CD1c-positive myeloid dendritic cell (primary cell): ENCODE results near the gene ITGB4.

Experiments
- DNase-seq: peaks from one replicate; pipeline ENCODE4 v3.0.0-alpha.2; 2016; ENCODE audit errors: extremely low spot score

The ITGB4 gene

DNA sequence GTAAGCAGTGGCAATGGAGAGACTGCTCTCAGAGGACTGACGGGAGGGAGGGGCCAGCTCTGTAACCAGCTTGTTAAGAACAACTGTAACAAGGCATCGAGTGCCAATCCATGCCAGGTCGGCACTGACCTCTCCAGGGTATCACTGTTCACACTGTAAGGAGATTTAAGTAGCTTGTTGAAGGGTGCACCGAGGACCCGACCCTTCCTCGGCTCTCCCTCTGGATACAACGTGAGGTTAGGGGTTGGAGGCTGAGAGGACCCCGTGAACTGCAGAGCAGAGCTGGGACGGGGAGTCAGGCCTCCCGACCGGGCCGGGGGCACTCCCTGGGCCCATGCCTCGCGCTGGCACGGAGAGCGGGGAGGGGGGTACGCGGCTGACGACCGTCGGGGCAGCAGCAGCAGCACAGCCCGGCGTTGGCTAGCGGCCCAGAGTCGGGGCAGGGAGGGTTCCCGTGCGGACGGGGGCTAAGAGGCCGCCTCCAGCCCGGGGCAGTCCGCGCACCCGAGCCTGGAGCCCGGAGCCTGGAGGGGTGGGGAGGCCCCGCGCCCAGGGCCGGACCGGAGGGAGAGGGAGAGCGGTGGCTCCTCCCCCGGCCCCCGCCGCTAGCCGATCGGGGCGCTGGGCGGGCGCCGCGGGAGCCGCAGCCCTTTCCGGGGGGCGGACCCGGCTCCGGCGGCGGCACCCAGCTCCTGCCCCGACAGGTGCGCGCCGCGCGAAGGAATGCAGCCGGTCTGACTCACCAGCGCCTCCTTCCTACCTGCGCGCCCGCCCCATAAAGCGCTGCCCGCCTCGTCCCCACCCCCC, at the start of gene ITGB4:
ITGB4 (plus strand) TSS at position 804 of the 807 bp plus-strand sequence. CDS start 3,245 bp downstream, outside the sequence.
- DNase-seq, result peak; percentile 40

DNA sequence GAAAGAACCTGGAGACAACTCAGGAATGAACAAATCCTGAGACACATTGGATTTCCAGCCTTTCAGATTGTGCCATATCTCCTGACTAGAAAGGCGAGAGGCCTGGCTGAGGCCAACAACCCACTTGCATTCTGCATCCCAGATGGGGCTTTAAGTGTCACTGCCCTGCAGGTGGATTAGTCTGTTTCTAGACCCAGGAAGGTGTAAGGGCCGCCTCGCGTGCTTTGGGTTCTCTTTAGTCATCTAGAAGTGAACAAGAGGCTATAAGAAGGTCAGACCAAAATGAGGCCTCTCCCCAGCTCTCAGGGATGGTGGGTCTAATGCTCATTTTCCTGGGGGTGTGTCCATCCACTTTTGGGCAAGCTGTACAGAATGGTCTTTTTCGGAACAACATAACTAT, 49.2 kb upstream of the ITGB4 start:
- no peak for DNase-seq

DNA sequence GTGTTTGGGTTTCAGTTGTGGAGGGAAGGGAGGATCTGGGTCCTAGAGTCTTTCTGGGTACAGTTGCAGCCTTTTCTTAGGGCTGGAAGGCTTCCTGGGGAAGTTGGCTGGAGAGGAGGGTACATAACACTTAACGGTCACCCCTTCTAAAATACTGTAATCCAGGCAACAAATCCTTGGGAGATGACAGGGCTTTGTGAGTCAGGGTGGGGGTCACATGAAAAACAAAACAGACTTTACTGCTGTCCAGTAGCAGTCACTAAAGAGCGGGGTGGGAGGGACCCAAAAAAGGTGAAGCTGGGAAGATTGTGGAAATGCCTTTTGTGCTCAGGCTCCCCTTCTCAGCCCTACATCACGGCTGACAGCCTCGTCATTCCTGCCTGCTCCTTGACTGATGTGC, 47.8 kb upstream of the ITGB4 start:
- no peak for DNase-seq

DNA sequence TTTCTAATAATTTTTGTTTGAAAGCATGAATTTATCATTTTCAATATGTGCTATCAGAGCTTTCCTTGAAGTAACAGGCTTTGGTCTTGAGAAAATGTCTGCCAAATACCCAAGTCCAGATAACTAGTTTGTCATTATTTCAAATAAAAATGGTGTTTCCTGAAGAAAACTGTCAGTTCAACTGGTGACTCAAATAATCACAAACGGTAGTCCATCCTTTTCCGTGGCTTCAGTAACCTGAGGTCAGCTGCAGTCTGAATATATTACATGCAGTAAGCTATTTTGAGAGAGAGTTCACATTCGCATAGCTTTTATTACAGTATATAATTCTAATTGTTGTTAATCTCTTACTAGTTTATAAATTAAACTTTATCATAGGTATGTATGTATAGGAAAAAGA, 44.8 kb upstream of the ITGB4 start:
- no peak for DNase-seq

DNA sequence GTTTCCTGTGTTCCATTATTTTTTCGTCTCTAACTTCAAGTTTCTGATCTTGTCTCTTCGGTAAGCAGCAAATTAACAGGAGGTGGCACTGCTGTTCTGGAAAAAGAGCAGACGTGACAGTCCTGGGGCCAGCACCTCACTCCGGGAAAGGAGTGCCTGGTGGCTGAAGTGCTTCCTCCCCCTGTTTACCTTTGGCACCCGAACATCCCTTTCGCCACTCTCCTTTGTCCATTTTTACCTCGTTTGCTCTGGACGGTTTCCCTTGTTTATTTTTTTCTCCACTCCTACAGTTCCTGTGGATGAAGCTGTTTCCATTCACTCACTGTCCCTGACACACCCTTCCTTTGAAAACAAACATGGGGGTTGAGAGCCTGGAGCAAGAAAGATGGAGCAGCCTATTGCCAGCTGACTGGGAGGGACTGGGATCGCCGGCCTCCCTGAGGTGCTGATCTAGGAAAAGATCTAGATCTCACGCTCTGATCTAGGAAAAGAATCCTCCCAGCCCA, 41.5 kb upstream of the ITGB4 start:
- no peak for DNase-seq

DNA sequence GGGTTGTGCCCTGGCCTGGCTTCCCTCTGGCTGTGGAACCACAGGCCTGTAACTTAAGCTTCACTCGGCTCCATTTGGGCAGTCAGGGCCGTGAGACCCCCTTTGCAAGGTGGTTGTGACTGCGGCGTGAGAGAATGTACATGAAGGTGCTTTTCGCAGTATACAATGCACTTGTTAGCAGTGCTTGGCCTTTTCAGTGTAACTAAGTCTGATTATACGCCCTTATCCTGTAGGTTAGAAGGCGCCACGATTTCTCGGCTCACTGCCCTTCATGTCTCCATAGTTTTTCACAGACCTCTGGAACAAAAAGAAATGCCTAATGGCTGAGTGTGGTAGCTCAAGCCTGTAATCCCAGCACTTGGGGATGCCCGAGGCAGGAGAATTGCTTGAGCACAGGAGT, 40.8 kb upstream of the ITGB4 start:
- no peak for DNase-seq

DNA sequence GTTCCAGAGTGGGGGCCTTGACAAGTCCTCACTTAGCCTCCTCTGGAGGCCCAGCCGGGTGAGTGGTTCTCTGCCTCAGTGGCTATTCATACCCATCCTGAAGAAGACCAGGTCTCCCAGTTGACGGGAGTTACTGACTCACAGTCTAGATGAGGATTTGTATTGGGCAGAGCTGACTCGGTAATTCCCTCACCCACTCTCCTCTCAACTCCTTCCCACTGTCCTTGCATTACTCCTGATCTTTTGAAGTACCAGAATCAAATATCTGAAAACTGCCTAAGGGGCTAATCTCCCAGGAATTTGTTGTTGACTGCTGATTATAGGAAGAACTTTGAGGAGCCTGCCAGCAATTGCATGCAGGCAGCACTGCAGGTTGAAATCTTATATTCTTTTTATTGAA, 40.0 kb upstream of the ITGB4 start:
- no peak for DNase-seq

DNA sequence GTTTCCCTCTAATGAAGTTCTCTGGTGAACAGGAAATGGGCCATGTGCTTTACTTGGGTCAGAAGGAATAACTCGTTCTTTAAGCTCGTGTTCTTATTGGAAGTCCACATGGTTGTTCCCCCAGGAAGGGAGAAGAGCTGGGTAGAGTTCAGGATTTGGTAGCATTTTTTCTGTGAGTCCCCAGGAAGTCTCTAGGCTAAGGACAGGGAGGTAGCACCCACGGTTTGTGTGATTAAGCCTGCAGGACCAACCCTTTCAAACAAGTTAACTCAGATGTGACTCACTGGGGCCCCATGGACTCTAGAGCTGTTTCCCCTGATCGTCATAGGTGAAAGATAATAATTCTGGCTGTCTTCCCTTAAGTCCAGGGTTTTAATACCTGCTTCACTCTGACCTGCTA, 37.7 kb upstream of the ITGB4 start:
- DNase-seq, result no peak

DNA sequence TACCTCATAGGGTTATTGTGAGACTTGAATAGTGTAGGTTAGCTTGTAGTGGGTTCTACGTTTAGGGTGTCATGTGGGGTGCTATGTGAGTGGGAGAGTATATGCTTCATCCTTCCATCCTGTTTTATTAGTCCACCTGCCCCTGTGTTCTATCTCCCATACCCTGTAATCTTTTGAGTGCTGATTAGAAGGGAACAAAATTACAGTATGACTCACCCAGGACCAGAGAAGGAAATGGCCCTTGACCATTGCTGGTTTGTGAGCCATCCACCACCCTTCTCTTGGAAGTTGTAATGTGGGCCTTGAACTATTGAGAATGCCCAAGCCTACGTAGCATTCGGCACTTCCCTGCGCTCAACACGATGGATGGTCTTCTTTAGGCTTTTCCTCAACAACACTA, 37.0 kb upstream of the ITGB4 start:
- no peak for DNase-seq

DNA sequence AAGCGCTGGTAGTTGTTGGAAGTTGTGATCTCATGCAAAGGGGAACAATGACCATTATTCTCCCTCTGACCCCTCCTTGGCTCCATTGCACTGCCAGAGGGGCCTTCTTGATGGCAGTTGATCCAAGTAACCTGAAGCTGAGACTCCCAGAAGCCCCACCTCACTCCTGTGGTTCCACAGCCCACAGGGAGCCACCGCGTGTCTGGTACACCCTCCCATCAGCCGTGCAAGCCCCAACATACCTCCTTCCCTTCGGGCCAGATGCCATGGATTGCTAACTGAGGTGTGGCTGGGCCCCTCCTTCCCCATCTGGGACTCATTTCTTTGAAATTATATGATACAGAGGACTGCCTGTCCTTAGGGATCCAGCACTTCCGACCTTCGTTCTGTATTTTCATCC, 36.3 kb upstream of the ITGB4 start:
- DNase-seq, result no peak

DNA sequence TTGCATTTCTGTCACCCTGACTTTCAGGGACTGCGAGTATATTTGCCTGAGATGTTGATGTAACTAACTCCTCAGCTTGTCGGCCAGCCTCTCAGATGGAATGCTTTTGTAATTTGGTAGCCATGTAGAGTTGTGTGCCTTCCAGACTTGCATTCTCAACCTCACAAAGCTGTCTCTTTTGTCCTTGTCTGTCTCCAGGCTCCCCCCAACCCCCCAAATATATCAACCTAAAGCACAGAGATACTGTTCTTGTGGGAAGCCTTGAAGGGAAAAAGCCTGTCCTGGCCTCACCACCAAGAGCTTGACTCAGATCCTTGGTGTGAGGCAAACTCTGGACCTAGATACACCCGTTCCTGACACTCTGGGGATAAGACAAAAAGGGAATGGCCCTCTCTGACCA, 35.8 kb upstream of the ITGB4 start:
- no peak for DNase-seq

DNA sequence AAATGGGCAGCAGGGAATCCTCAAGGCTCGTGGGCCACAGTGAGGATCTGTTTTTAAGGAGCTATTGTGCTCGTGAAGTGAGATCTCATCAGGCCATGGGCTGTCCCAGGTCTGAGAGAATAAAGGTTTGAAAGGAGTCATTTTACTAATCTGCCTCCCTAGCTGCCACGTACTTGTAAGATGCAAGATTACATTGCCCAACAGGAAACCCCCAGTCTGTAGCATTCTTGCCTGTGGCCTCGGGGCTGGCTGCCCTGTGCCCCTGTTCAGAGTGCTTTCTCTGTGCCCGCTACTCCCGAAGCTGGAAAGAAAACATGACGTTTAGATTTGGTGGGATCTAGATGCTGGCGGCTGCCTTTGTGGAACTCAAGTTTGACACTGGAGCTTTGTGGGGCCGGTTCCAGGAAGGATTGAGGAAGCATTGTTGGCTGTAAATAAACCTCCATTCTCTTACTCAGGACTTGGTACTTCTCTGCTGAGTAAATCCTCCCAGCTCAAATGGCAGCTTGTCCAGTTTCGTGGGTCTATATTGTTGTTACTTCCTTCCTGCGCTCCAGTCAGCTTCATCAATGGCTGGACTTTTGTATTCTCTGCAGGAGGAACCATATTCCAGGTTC, 32.9 kb upstream of the ITGB4 start:
- DNase-seq, result peak; percentile 68

DNA sequence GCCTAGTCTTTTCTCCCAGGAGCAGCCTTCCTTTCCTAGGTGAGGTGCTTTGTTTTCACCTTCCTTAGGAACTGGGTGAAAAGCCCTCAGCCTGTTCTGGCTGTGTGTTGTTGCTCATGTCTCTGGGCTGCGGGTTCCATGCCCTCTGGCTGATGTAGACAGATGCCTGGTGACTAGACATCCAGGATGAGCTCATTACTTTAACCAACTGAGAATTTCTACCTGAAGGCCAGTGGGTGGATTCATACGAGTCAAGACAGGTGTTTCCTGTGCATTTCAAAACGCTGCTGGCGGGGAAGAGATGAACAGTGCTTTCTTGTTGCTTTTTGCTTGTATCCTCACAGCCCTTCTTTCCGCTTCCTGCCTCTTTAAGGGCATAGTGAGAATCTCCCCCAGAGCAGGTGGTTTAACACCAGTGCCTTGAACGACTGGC, 31.8 kb upstream of the ITGB4 start:
- DNase-seq, result no peak

DNA sequence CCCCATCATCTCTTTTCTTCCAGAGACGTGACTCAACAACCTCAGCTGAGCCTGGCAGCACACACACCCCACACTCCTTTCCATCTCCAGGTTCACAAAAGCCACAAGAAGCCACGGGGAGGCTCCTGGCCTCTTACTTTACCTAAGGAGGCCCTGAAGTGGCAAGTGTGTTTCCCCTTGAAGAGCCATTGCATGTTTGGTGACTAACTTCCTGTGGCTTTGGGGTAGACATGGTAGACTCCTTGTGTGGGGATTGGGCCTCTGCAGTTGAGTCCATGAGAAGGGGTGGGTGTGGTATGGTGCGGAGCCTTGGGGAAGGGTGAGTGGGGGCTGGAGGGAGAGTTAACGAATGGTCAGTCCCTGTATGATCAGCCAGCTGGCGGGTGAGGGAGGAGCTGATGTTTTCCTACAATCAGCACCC, 29.9 kb upstream of the ITGB4 start:
- DNase-seq, result no peak

DNA sequence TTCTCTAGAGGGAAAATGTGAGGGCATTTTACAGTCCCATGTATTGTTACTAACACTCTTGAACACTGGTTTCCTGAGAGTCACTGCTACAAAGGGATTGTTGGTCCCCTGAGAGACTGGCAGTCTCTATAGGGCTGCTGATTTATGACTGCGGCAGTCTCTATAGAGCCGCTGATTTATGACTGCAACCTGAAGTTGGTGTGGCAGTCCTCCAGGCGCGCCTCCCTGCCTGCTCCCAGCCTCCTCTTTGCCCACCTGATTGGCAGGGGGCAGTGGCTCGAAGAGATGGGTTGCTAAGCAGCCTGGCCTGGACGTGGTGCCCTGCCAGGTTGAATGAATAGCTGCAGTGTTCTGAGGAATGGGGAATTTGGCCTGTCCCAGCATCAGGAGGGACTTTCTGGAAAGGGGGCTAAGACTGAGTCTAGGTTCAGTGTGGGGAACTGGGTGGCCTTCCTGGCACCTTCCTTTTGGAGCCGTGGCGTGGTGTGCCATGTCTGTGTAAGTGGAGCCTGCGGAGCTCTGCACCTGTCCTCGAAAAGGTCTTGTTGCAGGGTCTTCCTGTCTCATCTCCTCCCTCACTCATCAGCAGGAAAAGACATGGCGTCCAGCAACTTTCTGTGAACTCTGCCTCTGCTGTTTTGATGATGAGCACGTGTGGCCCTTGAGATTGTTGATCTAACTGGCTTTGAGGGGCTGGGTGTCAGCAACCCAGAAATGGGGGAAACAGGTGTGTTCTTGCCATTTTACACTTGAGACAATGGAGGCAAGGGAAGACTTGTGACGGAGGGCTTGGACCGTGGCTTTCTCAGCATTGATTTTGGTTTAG, 29.2 kb upstream of the ITGB4 start:
- no peak for DNase-seq

DNA sequence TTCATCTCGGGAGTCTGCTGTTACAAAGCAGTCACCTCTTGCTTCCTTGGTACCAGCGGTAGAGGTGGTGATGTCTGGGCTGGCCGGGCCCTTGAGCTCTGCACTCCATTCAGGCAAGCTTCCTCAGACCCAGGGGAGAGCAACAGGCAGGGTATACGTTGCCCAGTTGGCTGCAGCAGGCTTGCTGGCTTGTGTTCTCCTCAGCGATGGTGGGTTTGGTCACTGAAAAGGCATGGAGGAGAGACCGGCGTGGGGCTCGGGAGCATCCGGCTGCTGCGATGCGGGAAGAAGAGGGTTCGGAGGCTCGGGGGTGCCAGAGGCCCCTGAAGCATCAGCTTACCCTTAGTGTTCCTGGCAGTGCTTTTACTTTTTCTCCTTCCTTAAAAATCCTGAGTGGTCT, 28.3 kb upstream of the ITGB4 start:
- no peak for DNase-seq

DNA sequence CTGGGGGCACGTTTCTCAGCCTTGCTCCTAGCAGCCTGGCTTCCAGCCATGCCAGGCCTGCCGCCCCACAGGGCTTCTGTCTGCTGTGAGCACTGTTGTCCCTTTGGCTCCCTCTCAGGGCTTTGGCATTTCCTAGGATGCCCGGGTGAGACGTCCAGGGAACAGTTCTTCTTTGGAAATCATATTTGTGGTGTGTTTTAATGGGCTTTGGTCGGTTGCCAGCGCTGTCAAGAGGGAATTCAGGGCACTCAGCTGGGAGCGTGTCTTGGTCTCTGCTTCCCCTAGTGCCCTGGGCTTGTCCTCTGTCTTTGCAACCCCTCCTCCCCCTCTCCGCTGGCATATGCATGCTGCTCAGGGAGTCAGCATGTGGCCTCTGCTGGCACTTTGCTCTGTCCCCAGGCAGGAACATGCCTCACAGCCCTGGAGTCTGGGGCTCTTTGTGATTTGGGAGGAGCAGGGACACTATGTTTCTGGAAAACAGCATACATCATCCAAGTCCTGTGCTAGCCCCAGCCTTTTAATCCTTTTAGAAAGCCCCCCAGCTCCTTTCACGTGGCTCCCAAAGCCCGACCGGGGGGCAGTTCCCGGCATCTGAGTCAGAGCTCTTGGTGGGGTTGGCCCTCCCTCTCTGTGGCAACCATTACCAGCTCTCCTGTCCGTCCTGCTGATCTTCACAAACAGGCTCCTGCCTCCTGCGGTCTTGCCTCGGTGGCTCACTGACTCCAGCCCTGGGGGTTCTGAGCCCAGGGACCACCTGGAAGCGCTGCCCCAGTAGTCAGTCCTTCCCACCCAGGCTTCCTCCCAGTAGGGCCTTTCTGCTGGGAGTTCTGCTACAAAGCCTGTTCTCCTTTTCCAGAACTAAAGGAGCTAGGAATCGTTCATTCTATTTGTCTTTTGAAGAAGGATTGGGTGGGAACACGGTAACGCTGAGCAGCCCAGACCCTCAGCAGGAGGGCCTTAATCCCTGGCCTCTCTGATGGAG, 27.5 kb upstream of the ITGB4 start:
- DNase-seq, result no peak

DNA sequence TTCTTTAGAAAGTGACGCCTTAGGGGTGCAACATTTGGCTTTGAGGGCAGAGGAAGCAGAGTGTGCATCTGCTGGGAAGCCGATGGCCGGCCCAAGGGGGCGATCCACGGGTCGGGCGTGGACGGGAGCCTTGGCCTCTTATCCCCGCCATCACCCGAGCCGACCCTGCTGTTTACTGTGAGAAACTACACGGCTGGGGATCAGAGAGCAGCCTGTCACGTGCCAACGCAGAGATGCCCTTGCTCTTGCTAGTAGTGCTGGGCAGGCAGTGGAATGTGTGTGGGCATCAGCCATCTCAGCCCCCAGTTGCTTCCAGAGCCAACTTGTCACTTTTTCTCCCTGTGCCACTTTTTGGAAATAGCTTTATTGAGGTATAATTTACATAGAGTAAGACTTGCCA, 26.7 kb upstream of the ITGB4 start:
- DNase-seq, result no peak

DNA sequence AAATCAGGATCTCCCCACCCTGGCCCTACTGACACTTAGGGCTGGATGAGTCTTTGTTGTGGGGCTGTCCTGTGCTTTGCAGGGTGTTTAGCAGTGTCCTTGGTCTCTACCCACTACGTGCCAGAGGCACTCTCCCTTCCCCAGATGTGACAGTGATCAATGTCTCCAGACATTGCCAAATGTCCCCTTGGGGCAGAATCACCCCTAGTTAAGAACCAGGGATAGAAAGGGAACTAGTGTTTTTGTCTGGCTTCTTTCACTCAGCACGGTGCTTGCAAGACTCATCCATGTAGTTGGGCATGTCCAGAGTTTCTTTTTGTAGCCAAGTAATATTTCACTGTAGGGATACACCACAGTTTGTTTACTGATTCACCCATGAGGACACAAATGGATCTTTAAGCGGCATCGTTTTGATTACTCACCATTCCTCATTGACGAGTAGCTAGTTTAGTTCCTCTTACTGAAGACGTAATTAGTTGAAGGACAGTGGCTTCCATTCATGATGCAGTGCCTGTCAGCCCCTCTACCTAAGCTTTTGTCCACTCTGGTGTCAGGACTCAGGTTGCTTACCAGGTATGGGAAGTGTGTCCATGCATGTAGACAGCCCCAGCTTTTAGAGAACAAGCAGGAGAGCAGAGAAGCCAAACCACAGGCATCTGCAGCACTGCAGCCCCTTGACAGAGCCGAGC, 26.0 kb upstream of the ITGB4 start:
- no peak for DNase-seq

DNA sequence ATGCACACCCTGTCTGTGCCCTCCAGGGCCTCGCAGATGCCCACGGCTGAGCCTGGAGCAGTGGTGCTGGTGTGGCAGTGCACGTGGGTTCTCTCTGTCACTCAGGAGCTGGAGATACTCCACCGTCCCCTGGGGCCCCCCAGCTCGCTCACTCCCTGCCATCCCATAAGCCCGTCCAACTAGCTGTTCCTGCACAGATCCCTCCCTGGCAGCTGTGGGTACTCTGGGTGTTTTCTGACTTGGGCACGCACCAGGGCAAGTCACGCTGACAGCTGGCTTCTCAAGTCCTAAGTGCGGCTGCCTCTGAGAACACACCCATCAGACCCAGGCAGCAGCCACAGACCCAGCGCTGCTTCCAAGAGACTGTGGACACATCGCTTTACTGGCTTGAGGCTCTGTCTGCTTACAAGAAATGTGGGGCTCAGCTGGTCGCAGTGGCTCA, 25.4 kb upstream of the ITGB4 start:
- no peak for DNase-seq
